Endothelial cell of umbilical vein (primary cell): Measurements from ENCODE around the gene BHLHE41. TPM values are rescaled to one million over a fixed set of nuclear protein-coding genes. Genes with fewer than 3 reads are reported as not detected.

Experiments
- BruUV-seq: library from RNA; stranded (reverse); fragments of 400-500 nt; replicated peaks from 2 replicates; lab custom pipeline; 2021; lab: Mats Ljungman, UMichigan
- CTCF ChIA-PET: fragments of 300-600, 350-600 bp; sonication (Branson Sonifier 250); formaldehyde crosslinking; loops from one replicate; lab custom pipeline; 2021; ENCODE audit warnings: antibody characterized with exemption, inconsistent platforms; lab: Charles Lee
- POLR2A ChIA-PET: fragments of 300-600, 350-600 bp; sonication (Branson Sonifier 250); formaldehyde crosslinking; loops from one replicate; lab custom pipeline; 2021; ENCODE audit warnings: antibody characterized with exemption, inconsistent platforms; lab: Charles Lee
- DNase-seq: peaks from one replicate; pipeline ENCODE4 v3.0.0-alpha.2; 2011; ENCODE audit warnings: low read depth, low spot score
- FAIRE-seq: peaks from 2 replicates; lab custom pipeline; 2011; peaks lifted over from hg19 to GRCh38; lab: Jason Lieb, UNC
- H2AFZ ChIP-seq: 2 replicates; pipeline ENCODE4 v1.6.0; 2012; ENCODE audit warnings: low read depth, low read length, control low read depth, inconsistent platforms
- H3K27ac ChIP-seq: 2 replicates; pipeline ENCODE4 v1.5.1; 2011; ENCODE audit warnings: low read depth, mild to moderate bottlenecking, control low read depth, low read length, moderate library complexity; ENCODE audit not compliant: insufficient read depth
- H3K27me3 ChIP-seq, 2 experiments: 2 replicates each; pipeline versions ENCODE4 v1.6.0 to v1.6.1; 2011; ENCODE audit warnings: low read length in 2 of 2, mixed read lengths in 1 of 2; ENCODE audit not compliant: control insufficient read depth in 2 of 2, insufficient read depth in 2 of 2
- H3K36me3 ChIP-seq, 2 experiments: 2 replicates in 1 of 2; 3 replicates in 1 of 2; pipeline ENCODE4 v1.5.1; 2011; ENCODE audit warnings: low read length in 2 of 2, mild to moderate bottlenecking in 1 of 2, moderate library complexity in 1 of 2; ENCODE audit not compliant: control insufficient read depth in 2 of 2, insufficient read depth in 2 of 2; ENCODE audit errors: extremely low read depth in 1 of 2
- H3K4me1 ChIP-seq: 3 replicates; pipeline ENCODE4 v1.5.1; 2011; ENCODE audit warnings: mild to moderate bottlenecking, low read length; ENCODE audit not compliant: control insufficient read depth, insufficient read depth; ENCODE audit errors: extremely low read depth
- H3K4me2 ChIP-seq: 2 replicates; pipeline ENCODE4 v1.6.1; 2011; ENCODE audit warnings: low read length, control low read depth, mixed read lengths; ENCODE audit not compliant: insufficient read depth
- H3K4me3 ChIP-seq, 3 experiments: fragments of 200-600 bp in 1 of 3; sonication (generic), shearing (Covaris generic) in 1 of 3; replicated peaks in 1 of 3; 2 replicates each; pipeline ENCODE4 v1.5.1; 2011 to 2016; ENCODE audit warnings: control low read depth in 3 of 3, low read length in 3 of 3, mild to moderate bottlenecking in 2 of 3, inconsistent platforms in 1 of 3, low read depth in 1 of 3, moderate library complexity in 1 of 3; ENCODE audit not compliant: insufficient read depth in 1 of 3
- H3K79me2 ChIP-seq: 2 replicates; pipeline ENCODE4 v1.6.0; 2012; ENCODE audit warnings: low read length, inconsistent platforms; ENCODE audit not compliant: control insufficient read depth, insufficient read depth
- H3K9ac ChIP-seq: replicated peaks from 2 replicates; pipeline ENCODE3; 2011; ENCODE audit warnings: low read length, control low read depth; ENCODE audit not compliant: insufficient read depth; ENCODE audit errors: extremely low read depth
- H3K9me1 ChIP-seq: replicated peaks from 3 replicates; pipeline ENCODE4 v1.6.0; 2011; ENCODE audit warnings: mild to moderate bottlenecking, low read length; ENCODE audit not compliant: control insufficient read depth, insufficient read depth; ENCODE audit errors: extremely low read depth
- H3K9me3 ChIP-seq: replicated peaks from 2 replicates; pipeline ENCODE4 v1.5.1; 2012; ENCODE audit warnings: low read length, inconsistent platforms; ENCODE audit not compliant: control insufficient read depth, insufficient read depth
- H4K20me1 ChIP-seq: replicated peaks from 2 replicates; pipeline ENCODE3; 2011; ENCODE audit warnings: mild to moderate bottlenecking, low read length; ENCODE audit not compliant: control insufficient read depth, insufficient read depth; ENCODE audit errors: extremely low read depth
- CTCF ChIP-seq, 2 donors: IDR thresholded peaks; 1 replicate in 1 of 2; 2 replicates in 1 of 2; pipeline ENCODE4 v1.5.1; 2011; ENCODE audit warnings: low read length in 2 of 2, mild to moderate bottlenecking in 2 of 2, moderate library complexity in 2 of 2, control low read depth in 1 of 2, inconsistent platforms in 1 of 2, low read depth in 1 of 2; ENCODE audit not compliant: insufficient read depth in 1 of 2; ENCODE audit errors: extremely low read depth in 1 of 2
- EZH2 ChIP-seq: IDR thresholded peaks from 2 replicates; pipeline ENCODE4 v1.6.1; 2012; ENCODE audit warnings: borderline replicate concordance, low read depth, mild to moderate bottlenecking, moderate library complexity, low read length, inconsistent platforms; ENCODE audit not compliant: severe bottlenecking
- FOS ChIP-seq: IDR thresholded peaks from 2 replicates; pipeline ENCODE4 v1.6.1; 2011; ENCODE audit warnings: mild to moderate bottlenecking, low read length, moderate library complexity, borderline replicate concordance; ENCODE audit not compliant: insufficient read depth
- GATA2 ChIP-seq: IDR thresholded peaks from 2 replicates; pipeline ENCODE4 v1.7.0; 2011; ENCODE audit warnings: low read depth, mild to moderate bottlenecking, moderate library complexity, mixed read lengths, low read length; ENCODE audit not compliant: insufficient read length, insufficient read depth
- JUN ChIP-seq: IDR thresholded peaks from 2 replicates; pipeline ENCODE4 v1.6.1; 2011; ENCODE audit warnings: borderline replicate concordance, low read depth; ENCODE audit not compliant: insufficient read length, insufficient read depth
- MAX ChIP-seq: IDR thresholded peaks from 2 replicates; pipeline ENCODE4 v1.6.1; 2011; ENCODE audit not compliant: insufficient read depth, insufficient read length
- MYC ChIP-seq: IDR thresholded peaks from one replicate; pipeline ENCODE4 v1.6.1; 2011; ENCODE audit warnings: mild to moderate bottlenecking, low read depth, low read length
- POLR2A ChIP-seq: IDR thresholded peaks from 2 replicates; pipeline ENCODE4 v1.6.1; 2012; ENCODE audit warnings: low read depth, mild to moderate bottlenecking, control low read depth, low read length
- POLR2AphosphoS5 ChIP-seq: IDR thresholded peaks from 2 replicates; pipeline ENCODE4 v1.6.1; 2012; ENCODE audit warnings: low read depth, mild to moderate bottlenecking, control low read depth, low read length, moderate library complexity; ENCODE audit not compliant: insufficient read depth
- dilution Hi-C: fragments of 300-500 bp; cut with MboI; formaldehyde crosslinking; loops from one replicate; pipeline ENCODE4 v1.15.0; 2019; ENCODE audit warnings: low sequenced_read_pairs; ENCODE audit not compliant: extremely low pct_ligation_motif_present
- intact Hi-C: fragments of 100-400 bp; cut with micrococcal nuclease; formaldehyde crosslinking; loops from one replicate; pipeline ENCODE4 v1.10.0; 2022
- polyA plus RNA-seq, 4 experiments: library from polyadenylated mRNA; depleted of rRNA in 3 of 4; stranded (reverse) in 3 of 4; unstranded in 1 of 4; fragments of >200 nt; gene quantifications; 2 replicates each; pipeline versions ENCODE4 v1.2.1 to v1.2.3, GENCODE V29; 2011 to 2012; ENCODE audit warnings: missing spikeins in 1 of 4
- total RNA-seq: library from RNA; stranded (reverse); gene quantifications from 2 replicates; pipeline ENCODE4 v1.2.3, GENCODE V29; 2021

BHLHE41 gene
- total and polyA plus RNA-seq, 2 donors (not counting 3 experiments of a cell fraction or from before 2014, with no cell fraction given): 0.12 to 0.24 TPM

GRCh38 chr12:26157001-26157400 is 32.2 kb upstream of the BHLHE41 start:
- FAIRE-seq: no peak
- Histone ChIP-seq H3K36me3 (no peaks in the 10 kb centered on the region), H2AFZ (no peak overlapping the region), H3K9me3 (no peaks in the 10 kb centered on the region), H4K20me1 (no peaks in the 10 kb centered on the region), H3K27me3 (no peaks in the 10 kb centered on the region), H3K9ac (no peak overlapping the region), H3K4me1 (peaks cover 24% of the 10 kb centered on the region), H3K4me2 (no peak overlapping the region), H3K4me3 (no peak overlapping the region), H3K79me2 (no peaks in the 10 kb centered on the region), H3K9me1 (no peaks in the 10 kb centered on the region), H3K27ac (no peak overlapping the region)
- no peak for TF ChIP-seq POLR2A
- no peak for TF ChIP-seq MYC
- TF ChIP-seq JUN: no peak
- TF ChIP-seq POLR2AphosphoS5: no peak
- TF ChIP-seq GATA2: no peak
- no peak for TF ChIP-seq EZH2
- no peak for TF ChIP-seq MAX
- TF ChIP-seq CTCF (IDR thresholded peaks at IDR 0.05; ENCODE audit: extremely low read depth in 1 of 2, insufficient read depth in 1 of 2, low read depth in 1 of 2, low read length in 2 of 2): no peak
- TF ChIP-seq FOS: no peak
- no peak for DNase-seq
- ChIA-PET POLR2A (no interaction called here), CTCF (interaction anchor here (2.4 kb wide), 1 partner anchor 14 kb away, joined by 8 read pairs; no protein-coding TSS in a partner anchor)
- dilution Hi-C loops (no loop called here), intact Hi-C loops (no loop called here)
- no TSS peak for BruUV-seq
